HuH-7 (cell line): ENCODE measurements around the gene LZTS3.
"Not testable (repeated sequence)": the region's sequence is repeated elsewhere in the genome, so short reads cannot be mapped to it uniquely, and the experiment has no call there.

Experiments
- DNase-seq: peaks from one replicate; pipeline ENCODE4 v3.0.0; 2011; ENCODE audit warnings: low spot score

LZTS3 gene

DNA sequence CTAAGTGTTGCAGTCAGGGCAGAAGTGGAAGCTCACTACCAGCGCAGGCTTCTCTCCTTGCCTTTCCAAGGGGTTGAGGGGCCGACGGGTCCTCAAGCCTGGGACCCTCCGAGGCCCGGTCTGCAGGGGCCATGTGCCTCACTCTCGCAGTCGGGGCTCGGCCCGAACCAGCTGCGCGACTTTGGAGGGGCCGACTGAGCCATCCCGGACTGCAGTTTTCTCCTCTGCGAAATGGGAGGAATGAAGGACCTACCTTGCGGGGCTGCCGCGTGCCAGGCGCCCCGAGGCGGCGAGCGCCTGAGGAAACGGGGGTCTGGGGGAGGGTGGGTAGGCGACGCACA lies 5.6 kb downstream of the LZTS3 start:
- no peak for DNase-seq

DNA sequence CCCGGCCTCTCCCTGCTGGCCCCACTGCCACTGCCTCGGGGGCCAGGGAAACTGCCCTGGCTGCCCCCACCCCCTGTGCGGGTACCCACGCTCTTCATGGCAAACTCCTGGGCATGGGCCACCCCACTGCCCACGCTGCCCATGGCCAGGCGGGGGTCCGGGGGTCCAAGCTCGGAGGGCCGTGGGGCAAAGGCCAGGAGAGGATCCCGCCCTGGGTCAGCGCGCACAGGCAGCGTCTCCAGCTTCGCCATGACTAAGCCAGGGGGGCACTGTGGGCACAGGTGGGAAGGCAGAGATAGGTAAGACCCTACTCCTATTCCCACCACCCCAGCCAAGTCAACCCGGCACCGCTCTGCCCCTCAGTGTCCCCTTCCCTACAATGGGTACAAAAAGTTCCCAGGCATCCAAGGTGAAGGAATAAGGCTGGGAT lies 6.4 kb downstream of the LZTS3 start:
- DNase-seq: no peak

DNA sequence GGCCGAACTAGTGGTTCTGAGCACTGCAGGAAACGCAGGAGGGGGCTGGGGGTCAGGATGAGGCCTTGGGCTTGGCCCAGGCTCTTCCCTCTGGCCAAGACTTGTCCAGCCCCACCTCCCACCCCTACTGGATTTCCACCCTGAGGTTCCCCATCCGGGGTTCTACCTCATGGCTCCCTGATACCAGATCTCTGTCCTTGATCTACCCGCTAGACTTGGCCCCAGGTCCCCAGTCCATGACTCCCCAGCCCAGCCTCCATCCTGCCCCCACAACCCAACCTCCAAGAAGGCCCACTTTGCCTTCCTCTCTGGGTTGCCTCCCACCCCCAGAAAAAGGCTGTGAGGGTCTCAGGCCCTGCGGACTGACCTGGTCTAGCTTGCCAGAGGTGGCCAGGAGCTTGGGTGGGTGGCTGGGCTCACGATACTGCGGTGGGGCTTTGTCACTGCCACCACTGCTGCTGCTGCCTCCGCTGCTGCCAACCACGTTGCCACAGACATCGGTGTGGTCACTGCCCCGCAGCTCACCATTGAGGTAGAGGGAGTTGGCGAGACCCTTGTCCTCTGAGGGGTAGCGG lies 6.9 kb downstream of the LZTS3 start:
- no peak for DNase-seq

DNA sequence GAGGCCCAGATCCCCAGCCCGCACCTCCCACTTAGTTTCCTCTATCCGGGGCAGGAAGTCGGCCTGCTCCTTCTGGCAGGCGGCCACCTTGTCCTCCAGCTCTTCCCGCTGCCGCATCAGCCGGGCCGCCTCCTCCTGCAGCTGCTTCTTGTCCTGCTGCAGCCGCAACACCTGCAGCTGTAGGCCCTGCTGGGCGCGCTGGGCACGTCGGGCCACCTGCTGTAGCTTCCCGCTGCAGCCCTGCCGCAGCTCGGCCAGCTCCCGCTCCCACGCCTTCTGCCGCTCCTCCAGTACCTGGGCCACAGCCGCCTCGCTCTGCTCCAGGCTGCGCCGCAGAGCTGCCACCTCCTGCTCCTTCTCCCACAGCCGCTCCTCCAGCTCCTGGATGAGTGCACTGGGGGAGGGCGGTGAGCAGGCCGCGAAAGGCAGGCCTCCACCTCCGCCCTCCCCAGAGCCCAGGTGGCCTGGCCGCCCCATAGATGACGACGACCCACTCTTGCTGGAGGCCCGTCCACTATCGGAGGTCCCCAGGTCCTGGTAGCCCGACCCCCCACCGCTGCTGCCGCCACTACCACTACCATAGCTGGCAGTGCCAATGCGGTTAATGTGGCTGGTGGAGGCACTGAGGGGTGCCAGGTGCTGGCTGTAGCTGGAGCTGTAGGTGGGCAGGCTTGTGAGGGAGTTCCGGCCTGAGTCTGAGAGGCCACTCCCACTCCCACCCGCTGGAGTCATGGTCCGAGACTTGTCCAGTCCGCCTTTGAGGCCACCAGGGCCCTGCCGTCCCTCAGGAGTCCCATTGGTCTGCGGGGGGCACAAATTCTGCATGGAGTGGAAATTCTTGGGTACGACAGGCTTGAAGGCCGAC lies 7.6 kb downstream of the LZTS3 start:
- no peak for DNase-seq

DNA sequence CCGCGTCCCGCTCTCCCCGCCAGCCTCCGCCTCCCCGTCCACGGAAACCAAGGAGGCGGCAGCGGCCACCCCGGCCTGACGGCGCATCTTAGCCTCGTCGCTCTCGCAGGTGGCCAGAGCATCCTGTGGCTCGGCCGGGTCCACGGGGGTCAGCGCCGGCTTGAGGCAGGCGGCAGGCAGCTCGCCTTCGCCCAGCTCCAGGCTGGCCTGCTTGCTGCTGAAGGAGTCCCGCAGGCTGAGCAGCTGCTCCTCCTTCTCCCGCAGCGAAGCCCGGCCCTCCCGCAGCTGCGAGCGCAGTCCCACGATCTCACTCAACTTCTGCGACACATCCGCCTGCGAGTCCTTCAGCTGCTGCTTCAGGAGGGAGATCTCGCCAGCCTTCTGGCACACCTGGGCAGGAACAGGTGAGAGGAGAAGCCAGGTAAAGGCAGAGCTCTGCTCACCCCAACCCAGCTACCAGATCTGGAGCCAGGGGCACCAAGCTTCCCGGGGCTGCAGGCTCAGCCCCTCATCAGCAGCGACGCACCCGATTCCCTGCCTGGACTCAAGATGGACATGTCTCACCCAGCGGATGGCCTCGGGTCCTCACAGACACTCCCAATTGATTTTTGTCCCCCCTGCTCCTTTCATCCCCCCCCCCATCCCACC lies 8.5 kb downstream of the LZTS3 start:
- DNase-seq: no peak

DNA sequence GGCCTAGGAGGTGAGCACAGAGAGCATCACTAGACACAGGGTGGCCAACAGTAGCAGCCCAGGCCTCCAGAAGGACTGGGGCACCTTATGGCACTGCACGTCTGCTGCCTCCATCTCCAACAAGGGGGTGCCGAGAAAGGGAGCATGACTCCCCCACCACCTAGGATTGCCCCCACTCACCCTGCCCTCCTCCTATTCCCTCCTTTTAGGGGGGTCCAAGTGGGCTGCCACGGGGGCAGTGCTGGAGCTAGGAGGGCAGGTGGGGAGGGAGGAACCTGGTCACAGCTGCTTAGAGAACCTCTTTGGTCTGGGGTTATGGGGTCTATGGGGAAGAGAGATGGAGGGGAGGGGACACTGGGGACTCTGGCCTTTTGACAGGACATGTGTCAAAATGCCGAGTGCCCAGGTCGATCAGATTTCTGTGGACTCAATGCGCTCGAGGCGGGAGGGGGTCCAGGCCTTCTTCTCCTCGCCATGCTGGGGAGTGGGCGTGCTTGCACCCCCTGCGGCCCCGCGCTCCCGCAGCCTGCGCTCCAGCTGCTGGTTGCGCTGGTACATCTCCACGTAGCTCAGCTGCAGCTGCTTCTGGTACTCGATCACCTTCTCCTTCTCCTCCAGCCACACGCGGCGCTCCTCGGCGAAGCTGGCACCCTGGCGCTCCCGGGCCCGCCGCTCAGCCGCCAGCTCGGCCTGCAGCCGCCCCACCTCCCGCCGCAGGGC lies 9.1 kb downstream of the LZTS3 start:
- no peak for DNase-seq

DNA sequence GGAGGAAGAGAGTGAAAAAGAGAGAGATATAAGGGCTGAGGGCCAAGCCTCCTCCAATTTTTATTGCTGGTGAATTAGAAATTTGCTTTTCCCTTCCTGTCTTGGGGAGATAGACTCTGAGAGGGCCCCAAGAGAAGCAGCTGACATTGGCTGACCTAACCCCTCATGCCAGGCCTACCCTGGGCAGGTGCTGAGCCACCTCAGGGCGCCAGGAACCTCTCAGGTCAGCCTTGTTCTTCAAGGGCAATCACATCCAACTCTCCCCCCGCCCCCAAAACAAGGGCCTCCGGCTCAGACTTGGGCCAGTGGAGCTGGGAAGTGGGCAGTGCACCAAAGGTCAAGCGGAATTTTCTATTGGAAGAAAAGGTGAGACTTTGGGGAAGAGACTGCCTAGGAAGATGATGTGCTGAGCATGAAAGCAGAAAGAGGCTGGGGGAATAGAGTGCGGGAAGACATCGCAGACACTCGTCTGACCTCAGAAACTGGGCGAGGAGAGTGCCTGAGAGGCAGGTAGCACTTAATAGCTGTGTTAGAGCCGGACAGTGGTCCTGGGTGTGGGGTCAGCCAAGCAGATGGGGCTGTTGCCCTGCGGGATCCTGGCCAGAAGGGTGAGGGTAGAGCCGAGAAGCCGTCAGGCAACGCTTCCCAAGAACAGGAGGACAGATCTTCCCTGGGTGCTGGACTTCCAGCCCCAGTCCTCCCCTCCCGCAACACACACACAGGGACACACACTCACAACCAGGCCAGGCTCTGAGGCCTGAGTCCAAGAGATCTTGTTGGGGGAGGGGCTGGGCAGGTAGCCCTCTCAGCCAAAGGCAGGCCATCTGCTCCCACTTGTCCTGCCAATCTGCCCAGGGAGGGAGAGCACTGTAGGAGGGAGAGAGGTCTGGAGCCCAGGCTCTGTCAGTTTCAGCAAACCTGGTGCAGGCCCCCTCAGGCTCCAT lies 10.0 kb downstream of the LZTS3 start:
- no peak for DNase-seq

DNA sequence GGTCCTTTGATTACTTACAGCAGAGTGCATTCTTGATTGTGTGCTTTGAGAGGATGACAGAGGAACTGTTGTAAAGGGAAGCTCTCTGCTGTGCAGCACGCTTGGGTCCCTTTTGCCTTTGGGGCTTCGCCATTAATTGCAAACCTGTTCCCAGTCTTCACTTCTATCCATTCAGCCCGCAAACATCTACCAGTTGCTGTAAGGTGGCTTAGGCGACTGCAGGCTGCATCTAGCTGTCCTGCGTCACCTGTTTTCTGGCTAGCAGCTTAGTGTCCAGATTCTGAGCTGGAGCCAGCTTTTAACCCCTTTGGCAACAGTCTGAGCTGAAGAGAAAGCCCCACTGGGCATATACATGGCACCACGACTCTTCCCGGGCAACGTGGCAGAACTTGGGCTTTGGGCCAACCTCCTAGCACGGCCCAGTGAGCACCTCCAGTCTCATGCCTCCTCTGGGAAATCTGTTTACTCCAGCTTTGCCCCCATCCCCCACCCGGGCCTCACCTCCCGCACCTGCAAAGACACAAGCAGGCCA lies 11.2 kb downstream of the LZTS3 start:
- DNase-seq: no peak

DNA sequence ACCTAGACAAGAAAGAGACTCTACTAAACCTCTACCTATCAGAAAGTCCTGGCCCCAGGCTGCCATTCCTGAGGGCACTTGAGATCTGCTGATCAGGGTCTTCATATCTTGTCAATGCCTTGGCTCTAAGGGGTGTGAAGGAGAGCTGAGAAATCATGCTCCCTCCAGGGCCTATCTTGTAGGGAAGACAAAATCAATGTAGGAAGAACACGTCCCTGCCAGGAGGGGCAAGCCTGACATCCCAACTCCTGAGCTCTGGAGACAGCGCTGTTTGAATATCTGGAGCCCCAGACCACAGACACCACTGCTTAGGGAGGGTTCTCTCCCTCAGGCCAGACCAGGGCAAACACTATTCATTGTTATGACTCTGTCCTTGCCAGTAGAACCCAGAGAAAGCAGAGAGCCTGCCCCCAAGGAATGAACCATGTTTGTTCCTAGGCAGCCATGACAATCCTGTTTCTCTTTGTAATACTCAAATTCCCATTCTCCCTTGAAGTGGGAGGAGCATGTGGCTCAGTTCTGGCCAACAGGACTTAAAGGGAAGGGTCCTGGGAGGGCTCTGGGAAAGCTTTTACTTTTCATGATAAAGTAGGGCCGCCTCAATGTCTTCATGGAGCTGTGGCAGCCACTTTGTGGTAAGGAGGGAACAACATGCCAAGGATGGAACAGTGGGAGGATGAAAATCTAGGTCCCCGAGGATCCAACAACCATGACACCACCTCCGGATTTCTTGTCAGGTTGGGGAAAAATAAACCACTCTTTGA lies 11.9 kb downstream of the LZTS3 start:
- no peak for DNase-seq

DNA sequence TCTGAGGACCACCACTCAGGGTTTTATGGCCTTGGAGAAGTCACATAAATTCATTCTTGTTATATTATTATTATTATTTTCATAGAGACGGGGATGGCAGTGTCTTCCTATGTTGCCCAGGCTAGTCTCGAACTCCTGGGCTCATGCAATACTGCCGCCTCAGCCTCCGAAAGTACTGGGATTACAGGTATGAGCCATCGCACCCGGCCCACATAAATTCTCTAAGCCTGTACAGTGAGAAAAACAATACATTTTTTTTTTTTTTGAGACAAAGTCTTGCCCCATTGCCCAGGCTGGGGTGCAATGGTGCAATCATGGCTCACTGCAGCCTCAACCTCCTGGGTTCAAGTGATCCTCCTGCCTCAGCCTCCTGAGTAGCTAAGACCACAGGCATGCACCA lies 12.9 kb downstream of the LZTS3 start:
- DNase-seq: no peak

DNA sequence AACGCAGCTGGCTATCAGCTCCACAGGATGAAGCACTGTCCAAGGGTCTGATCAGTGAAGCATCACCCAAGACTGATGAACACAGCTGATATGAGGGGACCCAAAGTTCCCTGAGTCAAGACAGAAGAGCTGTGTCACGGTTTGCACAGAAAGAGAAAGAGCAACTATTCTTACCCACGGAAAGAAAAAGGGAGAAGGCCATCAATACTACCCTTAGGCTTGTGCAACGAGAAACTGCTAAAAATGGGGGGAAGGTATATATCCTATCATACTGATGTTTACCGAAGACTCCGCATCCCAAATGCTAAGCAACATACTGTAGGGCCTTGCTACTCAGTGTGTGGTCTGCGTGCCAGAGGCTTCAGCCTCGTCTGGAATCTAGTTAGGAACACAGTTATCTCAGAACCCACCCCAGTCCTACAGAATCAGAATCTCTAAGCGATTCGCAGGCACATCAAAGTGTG lies 14.3 kb downstream of the LZTS3 start:
- no peak for DNase-seq

DNA sequence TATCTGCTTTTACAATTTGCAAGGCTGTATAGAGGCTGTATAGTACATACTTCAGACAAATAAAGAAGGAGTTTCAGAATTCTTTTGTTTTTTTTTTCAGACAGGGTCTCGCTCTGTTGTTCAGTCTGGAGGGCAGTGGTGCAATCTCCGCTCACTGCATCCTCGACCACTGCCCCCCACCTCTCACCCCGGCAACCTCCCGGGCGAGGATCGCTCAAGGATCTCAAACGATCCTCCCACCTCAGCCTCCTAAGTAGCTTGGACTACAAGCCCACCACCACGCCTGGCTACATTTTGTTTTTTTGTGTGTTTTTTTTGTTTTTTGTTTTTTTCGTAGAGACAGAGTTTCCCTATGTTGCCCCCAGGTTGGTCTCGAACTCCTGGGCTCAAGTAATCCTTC lies 15.5 kb downstream of the LZTS3 start:
- DNase-seq: no peak

DNA sequence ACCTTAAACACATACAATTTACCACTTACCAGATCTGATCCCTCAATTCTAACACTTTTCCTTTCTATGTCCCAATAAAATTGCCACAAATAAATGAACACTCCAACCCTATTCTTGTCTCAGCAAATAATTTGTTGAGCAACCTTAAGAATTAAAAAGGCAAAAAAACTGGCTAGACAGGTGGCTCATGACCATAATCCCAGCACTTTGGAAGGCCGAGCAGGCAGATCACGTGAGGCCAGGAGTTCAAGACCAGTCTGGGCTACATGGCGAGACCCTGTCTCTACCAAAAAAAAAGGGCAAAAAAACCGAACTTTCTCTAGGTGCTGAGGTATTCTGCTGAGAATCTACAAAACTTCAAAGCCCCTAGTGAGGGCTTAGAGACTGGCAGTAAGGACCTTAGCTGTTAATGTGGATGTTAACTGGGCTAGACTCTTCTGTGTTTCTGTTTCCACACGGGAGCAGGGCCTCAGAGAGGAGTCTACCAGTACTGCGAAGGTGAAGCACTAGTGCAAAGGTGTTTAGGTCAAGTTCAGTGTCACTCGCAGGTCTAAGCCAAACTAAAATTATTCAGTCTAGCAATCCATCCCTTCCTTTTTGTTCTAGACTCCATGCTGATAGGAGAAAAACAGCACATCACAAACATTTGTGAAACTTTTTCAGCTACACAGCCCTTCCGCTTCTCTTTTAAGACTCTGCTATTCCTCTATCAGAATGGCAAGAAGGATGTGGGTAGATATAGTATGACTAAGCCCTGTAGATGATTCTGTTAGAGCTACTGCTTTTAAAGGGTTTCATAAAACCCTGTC lies 16.3 kb downstream of the LZTS3 start:
- no peak for DNase-seq

DNA sequence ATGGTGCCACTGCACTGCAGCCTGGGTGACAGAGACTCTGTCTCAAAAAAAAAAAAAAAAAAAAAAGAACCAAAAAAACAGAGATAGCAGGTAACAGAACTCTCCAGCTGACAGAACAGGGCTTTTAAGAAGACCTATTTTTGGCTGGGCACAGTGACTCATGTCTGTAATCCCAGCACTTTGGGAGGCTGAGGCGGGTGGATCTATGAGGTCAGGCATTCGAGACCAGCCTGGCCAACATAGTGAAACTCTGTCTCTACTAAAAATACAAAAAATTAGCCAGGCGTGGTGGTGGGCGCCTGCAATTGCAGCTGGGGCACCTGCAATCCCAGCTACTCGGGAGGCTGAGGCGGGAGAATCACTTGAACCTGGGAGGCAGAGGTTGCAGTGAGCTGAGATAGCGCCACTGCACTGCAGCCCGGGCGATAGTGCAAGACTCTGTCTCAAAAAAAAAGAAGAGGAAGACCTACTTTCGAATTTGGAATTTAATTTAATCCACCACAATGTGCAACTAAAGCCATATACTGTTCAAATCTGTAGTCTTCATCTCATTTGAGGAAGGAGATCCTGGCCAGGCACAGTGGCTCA lies 21.2 kb downstream of the LZTS3 start:
- DNase-seq: not testable (repeated sequence)

DNA sequence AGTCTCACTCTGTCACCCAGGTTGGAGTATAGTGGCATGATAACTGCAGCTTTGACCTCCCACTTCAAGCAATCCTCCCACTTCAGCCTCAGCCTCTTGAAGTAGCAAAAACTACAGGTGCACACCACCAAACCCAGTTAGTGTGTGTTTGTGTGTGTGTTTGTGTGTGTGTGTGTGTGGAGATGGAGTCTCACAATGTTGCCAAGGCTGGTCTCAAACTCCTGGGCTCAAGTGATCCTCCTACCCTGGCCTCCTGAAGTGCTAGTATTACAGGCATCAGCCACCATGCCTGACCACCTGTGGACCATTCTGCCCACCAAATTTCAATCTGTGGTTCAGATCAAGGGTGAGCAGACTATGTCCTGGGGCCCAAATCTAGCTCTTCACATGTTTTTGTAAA lies 22.4 kb downstream of the LZTS3 start:
- no peak for DNase-seq

DNA sequence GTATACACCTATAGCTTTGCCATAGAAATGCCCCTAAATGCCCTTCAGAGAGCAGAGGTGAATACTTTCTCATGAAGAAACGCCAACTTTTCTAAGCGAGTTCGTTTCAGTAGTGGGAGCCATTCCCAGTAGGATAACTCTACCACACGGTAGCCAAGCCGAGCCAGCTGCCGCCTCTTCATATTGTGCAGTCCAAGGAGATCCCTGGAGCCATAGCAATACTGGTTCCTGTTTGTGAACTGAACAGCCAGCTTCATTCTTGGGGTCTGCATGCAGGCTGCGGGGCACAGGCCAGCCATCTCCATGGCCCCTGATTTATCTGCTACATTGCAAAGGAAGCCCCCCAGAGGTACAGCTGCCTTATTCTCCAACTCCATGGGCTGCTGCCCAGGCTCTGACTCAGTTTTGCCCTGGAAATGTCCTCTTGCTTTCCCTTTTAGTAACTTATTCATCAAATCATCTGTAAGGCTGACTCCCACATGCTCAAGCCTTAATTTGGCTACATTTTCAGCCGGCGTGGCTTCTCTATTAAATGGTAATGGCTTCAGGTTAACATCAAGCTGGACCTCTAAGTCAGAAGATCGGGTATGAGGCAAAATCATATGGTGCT lies 26.5 kb downstream of the LZTS3 start:
- DNase-seq: no peak

DNA sequence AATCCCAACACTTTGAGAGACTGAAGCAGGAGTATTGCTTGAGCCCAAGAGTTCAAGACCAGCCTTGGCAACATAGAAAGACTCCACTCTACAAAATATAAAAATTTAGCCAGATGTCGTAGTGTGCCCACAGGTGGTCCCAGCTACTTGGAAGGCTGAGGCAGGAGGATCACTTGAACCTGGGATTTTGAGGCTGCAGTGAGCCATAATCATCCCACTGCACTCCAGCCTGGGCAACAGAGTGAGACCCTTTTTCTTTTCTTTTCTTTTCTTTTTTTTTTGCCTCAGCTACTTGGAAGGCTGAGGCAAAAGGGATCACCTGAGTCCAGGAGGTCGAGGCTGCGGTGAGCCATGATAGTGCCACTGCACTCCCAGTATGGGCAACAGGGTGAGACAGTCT lies 31.6 kb downstream of the LZTS3 start:
- no peak for DNase-seq

DNA sequence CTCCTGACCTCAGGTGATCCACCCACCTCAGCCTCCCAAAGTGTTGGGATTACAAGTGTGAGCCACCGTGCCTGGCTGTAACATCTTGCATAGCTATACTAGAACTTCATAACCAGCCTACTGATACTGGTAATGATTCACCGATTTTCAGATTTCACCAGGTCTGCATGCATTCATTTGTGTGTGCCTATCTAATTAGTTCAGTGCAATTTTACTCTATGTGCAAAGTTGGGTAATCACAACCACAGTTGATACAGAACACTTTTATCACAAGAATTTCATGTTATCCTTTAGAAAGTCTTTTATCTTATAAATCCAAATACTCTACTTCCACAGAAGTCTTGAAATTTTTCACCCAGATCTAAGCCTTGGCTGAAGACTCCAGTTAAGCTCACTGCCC lies 35.9 kb downstream of the LZTS3 start:
- no peak for DNase-seq
